OCI-LY3 (cell line): Measurements from ENCODE around the gene SPDYE2.
"Not testable (repeated sequence)": the region's sequence is repeated elsewhere in the genome, so short reads cannot be mapped to it uniquely, and the experiment has no call there.

Experiments used
- H2AFZ ChIP-seq: fragments of 200-600, 300-600 bp; shearing (Covaris generic); 2 replicates; pipeline ENCODE4 v1.6.0; 2014; ENCODE audit warnings: antibody characterized with exemption, low read depth, low read length
- H3K27ac ChIP-seq: fragments of 200-600, 300-600 bp; sonication (generic); 2 replicates; pipeline ENCODE4 v1.5.1; 2014; ENCODE audit warnings: mild to moderate bottlenecking, low read length, moderate library complexity, mixed read lengths
- H3K27me3 ChIP-seq: fragments of 200-600, 300-600 bp; sonication (generic); 2 replicates; pipeline ENCODE4 v1.6.1; 2014; ENCODE audit warnings: low read depth, low read length, mixed read lengths
- H3K36me3 ChIP-seq: fragments of 200-600, 300-600 bp; sonication (generic); replicated peaks from 2 replicates; pipeline ENCODE3; 2014; ENCODE audit warnings: low read depth, low read length, mixed read lengths
- H3K4me1 ChIP-seq: fragments of 300-600, 200-600 bp; sonication (generic); 2 replicates; pipeline ENCODE4 v1.6.1; 2014; ENCODE audit warnings: low read length, mixed read lengths
- H3K4me2 ChIP-seq: fragments of 200-600, 300-600 bp; sonication (generic); 2 replicates; pipeline ENCODE4 v1.6.1; 2014; ENCODE audit warnings: low read length, mixed read lengths
- H3K4me3 ChIP-seq: fragments of 300-600, 200-600 bp; sonication (generic); 2 replicates; pipeline ENCODE4 v1.5.1; 2014; ENCODE audit warnings: antibody characterized with exemption, mild to moderate bottlenecking, low read length, moderate library complexity
- H3K79me2 ChIP-seq: fragments of 300-600, 200-600 bp; shearing (Covaris generic); 2 replicates; pipeline ENCODE4 v1.6.1; 2014; ENCODE audit warnings: mild to moderate bottlenecking, low read length, mixed read lengths
- H3K9ac ChIP-seq: fragments of 300-600, 200-600 bp; shearing (Covaris generic); 2 replicates; pipeline ENCODE4 v1.6.0; 2014; ENCODE audit warnings: mild to moderate bottlenecking, low read length, moderate library complexity
- H3K9me3 ChIP-seq: fragments of 200-600, 300-600 bp; shearing (Covaris generic); 2 replicates; pipeline ENCODE4 v1.6.1; 2014; ENCODE audit warnings: low read length, mixed read lengths; ENCODE audit not compliant: insufficient read depth
- H4K20me1 ChIP-seq: fragments of 200-600, 300-600 bp; sonication (generic); 2 replicates; pipeline ENCODE4 v1.6.1; 2016; ENCODE audit warnings: low read length, mixed read lengths; ENCODE audit not compliant: insufficient read depth

SPDYE2 gene

DNA sequence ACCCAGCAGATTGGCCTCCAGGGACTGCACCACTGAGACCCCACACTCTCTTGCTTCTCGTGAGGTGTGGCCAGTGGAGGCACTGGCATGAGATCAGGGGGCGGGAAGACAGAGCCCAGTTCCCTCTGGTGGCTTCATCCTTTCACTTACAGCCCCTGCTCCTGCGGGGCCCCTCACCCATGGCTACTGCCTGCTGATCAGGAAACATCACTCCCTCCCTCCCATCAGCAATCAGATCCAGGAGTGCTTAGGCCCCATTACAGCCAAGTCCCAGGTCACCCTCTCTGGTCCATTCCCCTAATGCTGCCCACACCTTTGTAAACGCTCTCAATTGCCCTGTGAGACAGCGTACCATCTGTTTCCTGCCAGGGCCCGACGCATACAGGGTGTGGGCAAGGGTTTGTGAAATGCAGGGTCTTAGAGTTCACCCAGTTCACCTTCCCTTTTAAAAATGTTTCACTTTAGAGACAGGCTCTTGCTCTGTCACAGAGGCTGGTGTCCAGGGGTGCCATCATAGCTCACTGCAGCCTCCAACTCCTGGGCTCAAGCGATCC is 15.9 kb upstream of the SPDYE2 start:
- H3K27me3 ChIP-seq, H3K4me2 ChIP-seq, H3K36me3 ChIP-seq, H3K79me2 ChIP-seq, H3K4me1 ChIP-seq, H3K4me3 ChIP-seq, H2AFZ ChIP-seq, H3K27ac ChIP-seq, H4K20me1 ChIP-seq, H3K9ac ChIP-seq, H3K9me3 ChIP-seq: not testable (repeated sequence)

DNA sequence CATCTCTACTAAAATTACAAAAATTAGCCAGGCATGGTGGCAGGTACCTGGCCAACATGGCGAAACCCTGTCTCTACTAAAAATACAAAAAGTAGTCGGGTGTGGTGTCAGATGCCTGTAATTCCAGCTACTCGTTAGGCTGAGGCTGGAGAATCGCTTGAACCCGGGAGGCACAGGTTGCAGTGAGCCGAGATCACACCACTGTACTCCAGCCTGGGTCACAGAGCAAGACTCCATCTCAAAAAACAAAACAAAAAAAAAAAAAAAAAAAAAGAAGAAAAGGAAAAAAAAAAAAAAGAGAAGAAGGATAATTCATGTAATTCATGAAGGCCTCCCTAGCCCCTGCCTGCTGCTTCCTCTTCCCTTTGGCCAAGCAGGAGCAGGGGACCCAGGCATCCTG is 10.4 kb upstream of the SPDYE2 start:
- H4K20me1 ChIP-seq, H3K36me3 ChIP-seq, H3K27ac ChIP-seq, H3K27me3 ChIP-seq, H3K9me3 ChIP-seq, H3K4me2 ChIP-seq, H2AFZ ChIP-seq, H3K79me2 ChIP-seq, H3K4me1 ChIP-seq, H3K9ac ChIP-seq, H3K4me3 ChIP-seq: not testable (repeated sequence)

DNA sequence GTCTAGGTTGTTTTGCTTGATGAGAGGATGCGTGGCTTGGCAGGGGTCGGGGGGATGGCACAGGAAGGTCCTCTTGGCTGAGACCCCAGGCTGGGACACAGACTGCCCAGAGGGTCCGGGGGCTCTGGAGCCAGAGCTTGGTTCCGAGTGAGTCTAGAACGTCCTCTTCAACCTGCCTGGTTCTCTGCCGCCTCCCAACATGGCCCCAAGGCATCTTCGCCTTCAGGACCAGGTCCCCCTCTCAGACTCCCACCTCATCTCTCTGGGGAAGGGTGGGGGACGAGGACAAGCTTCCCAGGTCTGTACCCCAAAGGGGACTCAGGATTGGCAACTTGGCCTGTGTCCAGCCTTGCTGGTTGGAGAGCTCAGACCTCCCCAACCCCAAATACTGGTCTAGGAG is 8.9 kb upstream of the SPDYE2 start:
- H3K36me3 ChIP-seq, H3K27me3 ChIP-seq, H2AFZ ChIP-seq, H3K9me3 ChIP-seq, H3K79me2 ChIP-seq, H3K4me2 ChIP-seq, H4K20me1 ChIP-seq, H3K9ac ChIP-seq, H3K27ac ChIP-seq, H3K4me3 ChIP-seq, H3K4me1 ChIP-seq: not testable (repeated sequence)

DNA sequence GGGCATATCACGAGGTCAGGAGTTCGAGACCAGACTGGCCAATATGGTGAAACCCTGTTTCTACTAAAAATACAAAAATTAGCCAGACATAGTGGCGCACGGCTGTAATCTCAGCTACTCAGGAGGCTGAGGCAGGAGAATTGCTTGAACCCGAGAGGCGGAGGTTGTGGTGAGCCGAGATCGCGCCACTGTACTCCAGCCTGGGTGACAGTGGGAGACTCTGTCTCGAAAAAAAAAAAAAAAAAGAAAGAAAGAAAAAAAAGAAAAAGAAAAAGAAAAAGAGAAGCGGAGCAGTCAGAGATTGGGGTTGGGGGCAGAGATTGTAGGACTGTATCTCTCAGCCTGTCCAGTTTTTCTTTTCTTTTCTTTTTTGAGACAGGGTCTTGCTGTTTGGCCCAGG is 8.3 kb upstream of the SPDYE2 start:
- H4K20me1 ChIP-seq, H3K9ac ChIP-seq, H3K4me2 ChIP-seq, H3K27ac ChIP-seq, H3K4me1 ChIP-seq, H3K79me2 ChIP-seq, H3K4me3 ChIP-seq, H3K9me3 ChIP-seq, H2AFZ ChIP-seq, H3K36me3 ChIP-seq, H3K27me3 ChIP-seq: not testable (repeated sequence)

DNA sequence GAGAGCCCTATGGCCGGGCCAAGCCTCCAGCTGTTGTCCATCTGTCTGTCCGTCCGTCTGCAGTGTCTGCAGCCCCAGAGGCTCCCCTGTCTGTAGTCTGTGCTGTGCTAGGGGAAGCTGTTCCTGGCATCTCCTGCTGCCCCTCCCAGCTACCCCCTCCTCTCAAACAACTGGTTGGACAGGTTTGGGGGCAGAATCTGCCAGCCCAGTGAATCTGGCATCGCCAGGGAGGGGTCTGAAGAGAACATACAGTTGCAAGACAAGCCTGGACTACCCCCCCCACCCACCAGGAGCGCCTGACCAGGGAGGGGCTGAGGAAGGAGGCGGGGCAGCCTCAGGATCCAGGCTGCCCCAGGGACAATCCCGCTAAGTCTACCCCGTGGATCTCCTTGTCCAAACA is 7.4 kb upstream of the SPDYE2 start, which contains the start of gene UPK3BL2:
TSS of gene UPK3BL2 (minus strand) at position 101 of the 400 bp plus-strand sequence. CDS start at position 41, 60 bp downstream.
- H3K36me3 ChIP-seq, H4K20me1 ChIP-seq, H3K9me3 ChIP-seq, H3K79me2 ChIP-seq, H3K9ac ChIP-seq, H3K4me3 ChIP-seq, H3K27me3 ChIP-seq, H2AFZ ChIP-seq, H3K27ac ChIP-seq, H3K4me1 ChIP-seq, H3K4me2 ChIP-seq: not testable (repeated sequence)

DNA sequence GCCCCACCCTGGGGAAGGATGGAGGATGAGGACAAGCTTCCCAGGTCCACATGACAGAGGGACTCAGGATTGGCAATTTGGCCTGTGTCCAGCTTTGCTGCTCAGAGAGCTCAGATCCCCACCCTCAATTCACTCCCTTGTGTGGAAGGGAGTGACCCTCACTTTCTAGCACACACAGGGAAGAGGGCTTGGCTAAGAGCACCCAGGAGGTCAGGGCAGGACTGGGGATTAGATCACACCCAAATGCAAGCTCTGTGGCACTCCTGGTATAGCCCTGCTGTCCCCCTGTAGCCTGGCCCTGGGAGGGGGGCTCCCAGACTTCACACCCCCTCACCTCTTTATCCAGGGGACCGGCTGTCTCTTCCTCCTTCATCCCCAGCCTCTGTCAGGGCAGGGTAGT is 6.7 kb upstream of the SPDYE2 start:
- not testable (repeated sequence) for H3K9ac ChIP-seq, H3K27me3 ChIP-seq, H3K4me3 ChIP-seq, H3K4me1 ChIP-seq, H2AFZ ChIP-seq, H4K20me1 ChIP-seq, H3K9me3 ChIP-seq, H3K27ac ChIP-seq, H3K4me2 ChIP-seq, H3K36me3 ChIP-seq, H3K79me2 ChIP-seq

DNA sequence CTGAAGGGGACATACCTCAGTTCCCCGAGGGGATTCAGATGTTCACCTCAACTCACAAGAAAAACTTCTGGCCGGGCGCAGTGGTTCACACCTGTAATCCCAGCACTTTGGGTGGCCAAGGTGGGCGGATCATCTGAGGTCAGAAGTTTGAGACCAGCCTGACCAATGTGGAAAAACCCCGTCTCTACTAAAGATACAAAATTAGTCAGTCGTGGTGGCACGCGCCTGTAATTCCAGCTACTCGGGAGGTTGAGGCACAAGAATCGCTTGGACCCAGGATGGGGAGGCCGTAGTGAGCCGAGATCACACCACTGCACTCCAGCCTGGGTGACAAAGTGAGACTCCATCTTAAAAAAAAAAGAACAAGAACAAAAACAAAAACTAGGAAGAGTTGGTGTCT is 5.7 kb upstream of the SPDYE2 start:
- not testable (repeated sequence) for H3K4me1 ChIP-seq, H3K27ac ChIP-seq, H3K9me3 ChIP-seq, H2AFZ ChIP-seq, H3K9ac ChIP-seq, H3K36me3 ChIP-seq, H3K27me3 ChIP-seq, H4K20me1 ChIP-seq, H3K4me3 ChIP-seq, H3K4me2 ChIP-seq, H3K79me2 ChIP-seq

DNA sequence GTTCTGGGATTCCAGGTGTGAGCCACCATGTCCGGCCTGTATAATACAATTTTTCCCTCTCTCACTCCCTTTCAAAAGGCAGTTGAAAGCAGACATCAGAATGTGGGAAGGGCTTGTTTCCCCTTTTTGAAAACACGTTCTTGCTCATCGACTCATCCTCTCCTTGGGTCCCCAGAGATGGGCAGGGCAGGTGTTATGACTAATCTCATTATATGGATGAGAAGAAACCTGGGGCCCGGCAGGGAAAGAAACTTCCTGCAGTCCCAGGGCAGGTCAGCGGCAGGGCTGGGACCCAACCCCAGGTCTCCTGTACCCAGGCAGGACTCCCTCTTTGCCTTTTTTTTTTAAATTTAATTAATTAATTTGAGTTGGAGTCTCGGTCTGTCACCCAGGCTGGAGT is 4.7 kb upstream of the SPDYE2 start:
- H3K27ac ChIP-seq, H3K27me3 ChIP-seq, H3K4me2 ChIP-seq, H3K9me3 ChIP-seq, H3K9ac ChIP-seq, H2AFZ ChIP-seq, H3K79me2 ChIP-seq, H3K36me3 ChIP-seq, H4K20me1 ChIP-seq, H3K4me3 ChIP-seq, H3K4me1 ChIP-seq: not testable (repeated sequence)

DNA sequence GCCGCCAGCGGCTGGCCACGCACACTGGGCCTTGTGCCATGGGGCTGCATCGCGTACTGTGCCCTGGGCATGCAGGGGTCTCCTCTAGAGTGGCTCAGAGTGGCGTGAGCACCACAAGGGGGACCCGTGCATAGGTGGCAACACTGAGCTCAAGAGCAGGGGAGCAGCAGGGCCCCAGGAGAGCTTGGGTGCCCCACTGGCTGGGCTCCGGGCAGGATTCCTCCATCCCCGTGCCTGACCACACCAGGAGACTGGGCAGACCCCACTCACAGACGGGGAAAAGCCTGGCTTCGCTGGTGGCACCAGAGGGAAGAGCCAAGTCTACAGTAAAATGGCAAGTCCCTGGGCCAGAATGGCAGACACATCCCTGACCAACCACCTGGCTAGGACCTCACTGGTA is 17.6 kb downstream of the SPDYE2 start:
- H3K36me3 ChIP-seq, H3K9ac ChIP-seq, H3K4me1 ChIP-seq, H3K4me3 ChIP-seq, H2AFZ ChIP-seq, H3K27ac ChIP-seq, H4K20me1 ChIP-seq, H3K79me2 ChIP-seq, H3K9me3 ChIP-seq, H3K27me3 ChIP-seq, H3K4me2 ChIP-seq: not testable (repeated sequence)
